ENCODE results near the gene HRAS.

The HRAS gene

DNA sequence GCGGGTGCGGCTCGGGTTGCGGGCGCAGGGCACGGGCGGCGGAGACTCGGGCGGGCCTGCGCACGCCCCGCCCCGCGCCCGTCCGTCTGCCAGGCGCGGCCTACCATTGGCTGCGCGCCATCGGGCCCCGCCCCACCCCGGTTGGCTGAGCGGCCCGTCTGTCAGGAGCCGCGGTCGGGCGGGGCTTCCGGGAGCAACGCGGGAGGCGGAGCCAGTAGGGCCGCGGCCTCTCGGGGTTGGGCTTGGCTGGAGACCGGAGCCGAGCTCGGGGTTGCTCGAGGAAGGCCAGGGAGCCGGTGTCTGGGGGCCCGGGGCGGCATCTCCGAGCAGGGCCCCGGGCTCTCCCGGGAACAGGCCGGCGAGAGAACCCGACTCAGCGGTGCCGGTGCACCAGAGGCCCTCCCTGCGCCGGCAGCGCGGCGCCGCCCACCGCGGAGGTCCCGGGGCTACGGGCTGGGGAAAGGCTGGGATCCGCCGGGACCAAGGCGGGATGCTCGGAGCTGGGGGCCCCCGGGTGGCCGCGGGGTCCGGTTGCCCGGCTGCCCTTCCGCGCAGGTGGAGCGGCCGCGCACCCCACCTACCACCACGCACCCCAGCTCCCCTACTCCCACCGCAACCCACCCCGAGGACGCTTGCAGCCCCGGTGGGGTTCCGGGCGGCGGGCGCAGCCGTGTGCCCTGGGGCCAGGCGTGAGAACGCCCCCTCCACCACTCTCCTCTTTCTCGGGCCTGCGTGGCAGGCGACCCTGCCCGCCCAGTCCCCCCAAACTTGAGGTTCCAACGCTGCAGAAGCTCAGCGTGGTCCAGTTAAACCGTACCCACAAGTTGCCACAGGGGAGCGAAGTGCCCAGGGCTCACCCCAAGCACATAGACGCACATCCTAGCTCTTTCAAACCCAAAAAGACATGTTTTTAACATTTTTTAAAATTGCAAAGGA is at the start of gene HRAS:
TSS of gene HRAS (minus strand) at position 58 of the 936 bp plus-strand sequence.
- peak within 1 kb of the TSS; percentile 75 for H3K27ac ChIP-seq
- H3K9me3 ChIP-seq (ENCODE audit: severe bottlenecking): peaks cover 2% of the 10 kb centered on the region
- TF ChIP-seq, protein P1, sequence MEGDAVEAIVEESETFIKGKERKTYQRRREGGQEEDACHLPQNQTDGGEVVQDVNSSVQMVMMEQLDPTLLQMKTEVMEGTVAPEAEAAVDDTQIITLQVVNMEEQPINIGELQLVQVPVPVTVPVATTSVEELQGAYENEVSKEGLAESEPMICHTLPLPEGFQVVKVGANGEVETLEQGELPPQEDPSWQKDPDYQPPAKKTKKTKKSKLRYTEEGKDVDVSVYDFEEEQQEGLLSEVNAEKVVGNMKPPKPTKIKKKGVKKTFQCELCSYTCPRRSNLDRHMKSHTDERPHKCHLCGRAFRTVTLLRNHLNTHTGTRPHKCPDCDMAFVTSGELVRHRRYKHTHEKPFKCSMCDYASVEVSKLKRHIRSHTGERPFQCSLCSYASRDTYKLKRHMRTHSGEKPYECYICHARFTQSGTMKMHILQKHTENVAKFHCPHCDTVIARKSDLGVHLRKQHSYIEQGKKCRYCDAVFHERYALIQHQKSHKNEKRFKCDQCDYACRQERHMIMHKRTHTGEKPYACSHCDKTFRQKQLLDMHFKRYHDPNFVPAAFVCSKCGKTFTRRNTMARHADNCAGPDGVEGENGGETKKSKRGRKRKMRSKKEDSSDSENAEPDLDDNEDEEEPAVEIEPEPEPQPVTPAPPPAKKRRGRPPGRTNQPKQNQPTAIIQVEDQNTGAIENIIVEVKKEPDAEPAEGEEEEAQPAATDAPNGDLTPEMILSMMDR (IDR thresholded peaks at IDR 0.05; ENCODE audit: low read depth, low read length): no peak
- peaks cover 32% of the 10 kb centered on the region for H3K36me3 ChIP-seq
- DNase-seq: peak; percentile 92
- H3K4me3 ChIP-seq (ENCODE audit: low read depth, low read length): peak within 1 kb of the TSS; percentile 91
- H3K27me3 ChIP-seq (ENCODE audit: insufficient read depth, low read depth, severe bottlenecking): no peaks in the 10 kb centered on the region

DNA sequence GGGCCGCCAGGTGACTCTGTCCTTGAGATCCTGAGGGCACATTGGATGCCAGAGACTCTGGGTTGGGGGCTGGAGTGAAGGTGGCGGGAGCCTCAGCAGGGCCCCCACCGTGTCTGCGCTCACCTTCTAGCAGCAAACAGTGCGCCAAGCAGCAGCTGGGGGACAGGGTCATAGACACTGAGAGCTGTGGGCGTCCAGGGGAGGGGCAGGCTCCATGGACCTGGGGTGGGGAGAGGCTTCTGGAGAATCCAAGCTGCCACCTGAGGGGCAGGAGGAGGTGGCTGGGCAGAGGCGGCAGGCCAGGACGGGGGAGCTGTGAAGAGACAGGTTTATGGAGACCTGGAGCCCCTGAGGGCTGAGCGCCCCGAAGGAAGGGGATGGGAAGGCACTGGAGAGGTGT is 48.9 kb upstream of the HRAS start:
- H3K27me3 ChIP-seq (ENCODE audit: insufficient read depth, low read depth, severe bottlenecking): no peaks in the 10 kb centered on the region
- H3K36me3 ChIP-seq: peaks cover 68% of the 10 kb centered on the region
- no peak overlapping the region for H3K4me3 ChIP-seq (ENCODE audit: low read depth, low read length)
- H3K27ac ChIP-seq: no peak overlapping the region
- H3K9me3 ChIP-seq (ENCODE audit: severe bottlenecking): no peaks in the 10 kb centered on the region
- no peak for DNase-seq
- TF ChIP-seq, protein P1 (IDR thresholded peaks at IDR 0.05; ENCODE audit: low read depth, low read length): no peak

DNA sequence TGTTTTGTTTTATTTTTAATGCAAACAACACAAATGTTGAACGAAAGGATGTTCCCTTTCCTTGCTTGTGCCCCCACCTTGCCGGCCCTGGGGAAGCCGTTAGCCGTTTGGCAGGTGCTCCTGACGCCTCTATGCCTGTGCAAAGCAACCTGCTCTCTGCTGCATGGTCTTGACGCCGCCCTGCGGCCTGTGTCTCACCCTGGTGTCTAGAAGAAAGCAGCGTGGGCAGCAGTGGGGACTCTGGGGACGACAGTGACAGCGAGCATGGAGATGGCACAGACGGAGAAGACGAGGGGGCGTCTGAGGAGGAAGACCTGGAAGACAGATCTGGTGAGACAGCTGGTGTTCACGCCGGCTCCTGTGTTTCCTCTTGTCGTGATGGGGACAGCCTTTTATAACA is 46.4 kb upstream of the HRAS start:
- TF ChIP-seq, protein P1 (IDR thresholded peaks at IDR 0.05; ENCODE audit: low read depth, low read length): peak; percentile 35; the same call in 1 of the 2 replicates
- DNase-seq: peak; percentile 55
- H3K4me3 ChIP-seq (ENCODE audit: low read depth, low read length): no peak overlapping the region
- peaks cover 61% of the 10 kb centered on the region for H3K36me3 ChIP-seq
- peak overlapping the region; percentile 90 for H3K27ac ChIP-seq
- H3K9me3 ChIP-seq (ENCODE audit: severe bottlenecking): no peaks in the 10 kb centered on the region
- no peaks in the 10 kb centered on the region for H3K27me3 ChIP-seq (ENCODE audit: insufficient read depth, low read depth, severe bottlenecking)

DNA sequence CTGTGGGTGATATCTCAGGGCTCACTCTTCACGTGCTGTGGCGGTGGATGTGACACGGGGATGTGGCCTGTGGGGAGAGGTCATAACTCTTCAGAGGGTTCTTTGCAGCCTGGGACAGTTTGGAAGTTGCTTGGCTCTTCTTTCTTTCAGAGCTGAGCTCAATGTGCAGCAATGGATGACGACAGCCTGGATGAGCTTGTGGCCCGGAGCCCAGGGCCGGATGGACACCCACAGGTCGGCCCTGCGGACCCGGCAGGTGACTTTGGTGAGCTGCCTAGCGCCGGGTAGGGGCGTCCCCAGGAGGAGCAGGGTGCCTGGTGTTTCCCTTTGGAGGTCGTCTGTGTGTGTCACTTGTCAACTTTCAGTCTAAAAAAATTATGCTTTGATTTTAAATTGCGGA is 46.0 kb upstream of the HRAS start:
- H3K36me3 ChIP-seq: peaks cover 57% of the 10 kb centered on the region

DNA sequence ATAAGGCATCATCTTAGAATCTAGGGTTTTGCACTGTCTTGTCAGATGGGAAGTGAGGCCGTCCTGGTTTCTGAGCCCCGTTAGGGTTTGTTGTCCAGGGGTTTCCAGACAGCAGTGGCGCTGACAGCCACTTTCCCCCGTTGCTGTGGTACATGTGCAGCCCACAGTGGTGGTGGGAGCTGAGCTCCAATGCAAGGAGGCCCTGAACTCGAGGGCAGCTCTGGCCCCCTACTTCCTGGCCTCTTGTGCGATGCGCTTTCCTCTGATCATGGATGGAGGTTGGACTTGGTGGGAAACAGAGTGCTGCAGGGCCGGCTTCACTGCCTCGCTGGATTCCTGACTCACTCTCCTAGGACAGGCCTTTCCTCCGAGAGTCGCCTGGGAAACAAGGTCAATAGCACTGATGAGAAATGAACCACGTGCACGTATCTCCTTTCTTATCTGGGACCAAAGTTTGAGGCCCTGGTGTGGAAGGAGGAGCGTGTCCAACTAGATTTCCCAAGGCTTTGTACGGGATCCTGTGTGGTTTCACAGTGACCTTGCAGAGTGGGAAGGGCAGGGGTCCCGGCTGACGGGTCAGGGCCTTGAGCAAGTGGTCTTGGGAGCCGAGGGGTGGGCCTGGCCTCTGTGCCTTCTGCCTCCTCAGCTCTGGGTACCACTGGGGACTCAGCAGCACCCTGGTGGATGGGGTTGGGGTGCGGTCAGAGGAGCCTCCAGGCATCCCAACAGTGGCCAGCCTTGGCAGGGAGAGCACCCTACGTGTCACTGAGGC is 44.6 kb upstream of the HRAS start:
- no peak for DNase-seq
- no peaks in the 10 kb centered on the region for H3K9me3 ChIP-seq (ENCODE audit: severe bottlenecking)
- no peak overlapping the region for H3K4me3 ChIP-seq (ENCODE audit: low read depth, low read length)
- H3K27me3 ChIP-seq (ENCODE audit: insufficient read depth, low read depth, severe bottlenecking): no peaks in the 10 kb centered on the region
- H3K27ac ChIP-seq: no peak overlapping the region
- H3K36me3 ChIP-seq: peaks cover 50% of the 10 kb centered on the region
- TF ChIP-seq, protein P1 (IDR thresholded peaks at IDR 0.05; ENCODE audit: low read depth, low read length): no peak

More for the DNA sequence above, 46.0 kb upstream of the HRAS start:
- no peaks in the 10 kb centered on the region for H3K9me3 ChIP-seq (ENCODE audit: severe bottlenecking)
- H3K27ac ChIP-seq: peak overlapping the region; percentile 90
- TF ChIP-seq, protein P1 (IDR thresholded peaks at IDR 0.05; ENCODE audit: low read depth, low read length): no peak
- no peak overlapping the region for H3K4me3 ChIP-seq (ENCODE audit: low read depth, low read length)
- DNase-seq: no peak
- H3K27me3 ChIP-seq (ENCODE audit: insufficient read depth, low read depth, severe bottlenecking): no peaks in the 10 kb centered on the region

Data from WERI-Rb-1 (cell line).